Liver (tissue), 3 donors: ENCODE data around the gene PIN1.

Source experiments
- GABPA ChIP-seq, 2 donors: IDR thresholded peaks in 1 of 2; conservative IDR thresholded peaks in 1 of 2; 2 replicates each; pipeline ENCODE4 v1.6.1; 2016; ENCODE audit warnings: antibody characterized with exemption in 2 of 2, mild to moderate bottlenecking in 1 of 2, moderate library complexity in 1 of 2
- RAD21 ChIP-seq, 2 donors: IDR thresholded peaks; 2 replicates each; pipeline ENCODE4 v1.6.1; 2016; ENCODE audit warnings: antibody characterized with exemption in 2 of 2, mild to moderate bottlenecking in 2 of 2
- RXRA ChIP-seq, 2 donors: IDR thresholded peaks; 2 replicates each; pipeline ENCODE4 v1.6.1; 2017 to 2018; ENCODE audit warnings: antibody characterized with exemption in 2 of 2, mild to moderate bottlenecking in 1 of 2
- SP1 ChIP-seq: IDR thresholded peaks from 2 replicates; pipeline ENCODE4 v1.6.1; 2018; ENCODE audit warnings: antibody characterized with exemption, mild to moderate bottlenecking
- TAF1 ChIP-seq: conservative IDR thresholded peaks from 2 replicates; pipeline ENCODE4 v1.6.1; 2016; ENCODE audit warnings: antibody characterized with exemption, mild to moderate bottlenecking
- YY1 ChIP-seq: IDR thresholded peaks from 2 replicates; pipeline ENCODE4 v1.6.1; 2016; ENCODE audit warnings: antibody characterized with exemption, mild to moderate bottlenecking
- TF ChIP-seq, protein P1 (sequence below): fragments of 150-350 bp; IDR thresholded peaks from 2 replicates; pipeline ENCODE4 v1.5.1; 2017; ENCODE audit warnings: improper control_type of control experiment, low read depth, low read length; ENCODE audit not compliant: missing input control
- TF ChIP-seq, protein P2 (sequence below): IDR thresholded peaks from 2 replicates; pipeline ENCODE4 v1.6.1; 2016; ENCODE audit warnings: antibody characterized with exemption
- TF ChIP-seq, protein P3 (sequence below): IDR thresholded peaks from 2 replicates; pipeline ENCODE4 v1.6.1; 2016; ENCODE audit warnings: antibody characterized with exemption
- TF ChIP-seq, protein P4 (sequence below): IDR thresholded peaks from 2 replicates; pipeline ENCODE4 v1.6.1; 2016; ENCODE audit warnings: antibody characterized with exemption, mild to moderate bottlenecking
- TF ChIP-seq, protein P5 (sequence below): IDR thresholded peaks from 2 replicates; pipeline ENCODE4 v1.6.1; 2016; ENCODE audit warnings: antibody characterized with exemption
- donor health status: healthy.
- donor health status: healthy.

DNA sequence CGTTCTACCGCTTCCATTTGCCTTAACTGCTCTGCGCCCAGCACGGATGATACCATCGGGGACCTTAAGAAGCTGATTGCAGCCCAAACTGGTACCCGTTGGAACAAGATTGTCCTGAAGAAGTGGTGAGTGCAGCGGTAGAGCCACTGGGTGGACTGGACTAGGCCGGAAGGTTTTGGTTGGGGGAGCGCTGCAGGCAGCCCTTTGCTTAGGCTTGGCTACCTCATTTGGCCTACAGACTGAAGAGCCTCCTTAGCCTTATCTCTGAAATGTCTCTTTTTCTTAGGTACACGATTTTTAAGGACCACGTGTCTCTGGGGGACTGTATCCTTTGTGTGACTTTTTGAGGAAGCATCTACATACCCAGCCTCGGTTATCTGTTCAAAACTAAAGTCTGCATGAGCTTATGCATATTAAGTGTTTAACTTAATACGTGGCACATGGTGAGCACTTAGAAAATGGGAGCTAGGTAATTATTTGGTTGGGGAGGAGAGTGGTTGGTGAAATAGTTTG is 6.5 kb upstream of the PIN1 start:
- TF ChIP-seq SP1 (no peak), TAF1 (no peak), YY1 (no peak), GABPA (IDR thresholded peaks at IDR 0.05 in 1 of 2, conservative IDR thresholded peaks at IDR 0.05 in 1 of 2) (no peak), RAD21 (IDR thresholded peaks at IDR 0.05) (no peak), RXRA (IDR thresholded peaks at IDR 0.05) (no peak)
- TF ChIP-seq, protein P1, sequence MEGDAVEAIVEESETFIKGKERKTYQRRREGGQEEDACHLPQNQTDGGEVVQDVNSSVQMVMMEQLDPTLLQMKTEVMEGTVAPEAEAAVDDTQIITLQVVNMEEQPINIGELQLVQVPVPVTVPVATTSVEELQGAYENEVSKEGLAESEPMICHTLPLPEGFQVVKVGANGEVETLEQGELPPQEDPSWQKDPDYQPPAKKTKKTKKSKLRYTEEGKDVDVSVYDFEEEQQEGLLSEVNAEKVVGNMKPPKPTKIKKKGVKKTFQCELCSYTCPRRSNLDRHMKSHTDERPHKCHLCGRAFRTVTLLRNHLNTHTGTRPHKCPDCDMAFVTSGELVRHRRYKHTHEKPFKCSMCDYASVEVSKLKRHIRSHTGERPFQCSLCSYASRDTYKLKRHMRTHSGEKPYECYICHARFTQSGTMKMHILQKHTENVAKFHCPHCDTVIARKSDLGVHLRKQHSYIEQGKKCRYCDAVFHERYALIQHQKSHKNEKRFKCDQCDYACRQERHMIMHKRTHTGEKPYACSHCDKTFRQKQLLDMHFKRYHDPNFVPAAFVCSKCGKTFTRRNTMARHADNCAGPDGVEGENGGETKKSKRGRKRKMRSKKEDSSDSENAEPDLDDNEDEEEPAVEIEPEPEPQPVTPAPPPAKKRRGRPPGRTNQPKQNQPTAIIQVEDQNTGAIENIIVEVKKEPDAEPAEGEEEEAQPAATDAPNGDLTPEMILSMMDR, result no peak
- TF ChIP-seq, protein P2, sequence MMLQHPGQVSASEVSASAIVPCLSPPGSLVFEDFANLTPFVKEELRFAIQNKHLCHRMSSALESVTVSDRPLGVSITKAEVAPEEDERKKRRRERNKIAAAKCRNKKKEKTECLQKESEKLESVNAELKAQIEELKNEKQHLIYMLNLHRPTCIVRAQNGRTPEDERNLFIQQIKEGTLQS, result no peak
- TF ChIP-seq, protein P3, sequence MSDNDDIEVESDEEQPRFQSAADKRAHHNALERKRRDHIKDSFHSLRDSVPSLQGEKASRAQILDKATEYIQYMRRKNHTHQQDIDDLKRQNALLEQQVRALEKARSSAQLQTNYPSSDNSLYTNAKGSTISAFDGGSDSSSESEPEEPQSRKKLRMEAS, result no peak
- TF ChIP-seq, protein P4, sequence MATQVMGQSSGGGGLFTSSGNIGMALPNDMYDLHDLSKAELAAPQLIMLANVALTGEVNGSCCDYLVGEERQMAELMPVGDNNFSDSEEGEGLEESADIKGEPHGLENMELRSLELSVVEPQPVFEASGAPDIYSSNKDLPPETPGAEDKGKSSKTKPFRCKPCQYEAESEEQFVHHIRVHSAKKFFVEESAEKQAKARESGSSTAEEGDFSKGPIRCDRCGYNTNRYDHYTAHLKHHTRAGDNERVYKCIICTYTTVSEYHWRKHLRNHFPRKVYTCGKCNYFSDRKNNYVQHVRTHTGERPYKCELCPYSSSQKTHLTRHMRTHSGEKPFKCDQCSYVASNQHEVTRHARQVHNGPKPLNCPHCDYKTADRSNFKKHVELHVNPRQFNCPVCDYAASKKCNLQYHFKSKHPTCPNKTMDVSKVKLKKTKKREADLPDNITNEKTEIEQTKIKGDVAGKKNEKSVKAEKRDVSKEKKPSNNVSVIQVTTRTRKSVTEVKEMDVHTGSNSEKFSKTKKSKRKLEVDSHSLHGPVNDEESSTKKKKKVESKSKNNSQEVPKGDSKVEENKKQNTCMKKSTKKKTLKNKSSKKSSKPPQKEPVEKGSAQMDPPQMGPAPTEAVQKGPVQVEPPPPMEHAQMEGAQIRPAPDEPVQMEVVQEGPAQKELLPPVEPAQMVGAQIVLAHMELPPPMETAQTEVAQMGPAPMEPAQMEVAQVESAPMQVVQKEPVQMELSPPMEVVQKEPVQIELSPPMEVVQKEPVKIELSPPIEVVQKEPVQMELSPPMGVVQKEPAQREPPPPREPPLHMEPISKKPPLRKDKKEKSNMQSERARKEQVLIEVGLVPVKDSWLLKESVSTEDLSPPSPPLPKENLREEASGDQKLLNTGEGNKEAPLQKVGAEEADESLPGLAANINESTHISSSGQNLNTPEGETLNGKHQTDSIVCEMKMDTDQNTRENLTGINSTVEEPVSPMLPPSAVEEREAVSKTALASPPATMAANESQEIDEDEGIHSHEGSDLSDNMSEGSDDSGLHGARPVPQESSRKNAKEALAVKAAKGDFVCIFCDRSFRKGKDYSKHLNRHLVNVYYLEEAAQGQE, result no peak
- TF ChIP-seq, protein P5, sequence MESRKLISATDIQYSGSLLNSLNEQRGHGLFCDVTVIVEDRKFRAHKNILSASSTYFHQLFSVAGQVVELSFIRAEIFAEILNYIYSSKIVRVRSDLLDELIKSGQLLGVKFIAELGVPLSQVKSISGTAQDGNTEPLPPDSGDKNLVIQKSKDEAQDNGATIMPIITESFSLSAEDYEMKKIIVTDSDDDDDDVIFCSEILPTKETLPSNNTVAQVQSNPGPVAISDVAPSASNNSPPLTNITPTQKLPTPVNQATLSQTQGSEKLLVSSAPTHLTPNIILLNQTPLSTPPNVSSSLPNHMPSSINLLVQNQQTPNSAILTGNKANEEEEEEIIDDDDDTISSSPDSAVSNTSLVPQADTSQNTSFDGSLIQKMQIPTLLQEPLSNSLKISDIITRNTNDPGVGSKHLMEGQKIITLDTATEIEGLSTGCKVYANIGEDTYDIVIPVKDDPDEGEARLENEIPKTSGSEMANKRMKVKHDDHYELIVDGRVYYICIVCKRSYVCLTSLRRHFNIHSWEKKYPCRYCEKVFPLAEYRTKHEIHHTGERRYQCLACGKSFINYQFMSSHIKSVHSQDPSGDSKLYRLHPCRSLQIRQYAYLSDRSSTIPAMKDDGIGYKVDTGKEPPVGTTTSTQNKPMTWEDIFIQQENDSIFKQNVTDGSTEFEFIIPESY, result no peak
